ENCODE measurements around the gene SPATA3. TPM values are rescaled to one million over a fixed set of nuclear protein-coding genes. Genes with fewer than 3 reads are reported as not detected.

SPATA3 gene
- total and polyA plus RNA-seq, 2 of the 13 experiments (the other 11 are each of a cell fraction or from before 2014, with no cell fraction given) = not detected

GRCh38 chr2:231001921-231002320, 6.0 kb downstream of the SPATA3 start:
- BruUV-seq (replicated peaks) = no TSS peak
- no peaks in the 10 kb centered on the region for H4K20me1 ChIP-seq (ENCODE audit: insufficient read depth, low read length)
- H3K27ac ChIP-seq (ENCODE audit: extremely low read length, insufficient read depth, low read length) = no peak overlapping the region
- no peak overlapping the region for H3K4me2 ChIP-seq (ENCODE audit: low read depth, low read length)
- CTCF ChIA-PET (ENCODE audit: low intra/inter-chr PET ratio, low total read pairs) = no interaction called here
- H2AFZ ChIP-seq (ENCODE audit: low read length) = no peak overlapping the region
- H3K4me1 ChIP-seq (ENCODE audit: insufficient read depth, low read length) = peaks cover 19% of the 10 kb centered on the region
- no peak for ATAC-seq
- H3K4me3 ChIP-seq (replicated peaks in 1 of 3; ENCODE audit: insufficient read depth in 1 of 3, low read depth in 2 of 3, low read length in 3 of 3) = no peak overlapping the region
- POLR2A ChIA-PET = interaction anchor here (2.7 kb wide), 1 partner anchor 48 kb away, joined by 8 read pairs; no protein-coding TSS in a partner anchor
- H3K9me3 ChIP-seq (ENCODE audit: low read length) = peaks cover 4% of the 10 kb centered on the region; the same call in 1 of the 2 replicates
- H3K79me2 ChIP-seq (ENCODE audit: insufficient read depth, low read length) = no peaks in the 10 kb centered on the region
- peaks cover 0 to 24% of the 10 kb centered on the region in 2 experiments; a peak in 2 of 5 replicates for H3K27me3 ChIP-seq (ENCODE audit: control insufficient read depth in 1 of 2, insufficient read depth in 2 of 2, low read length in 2 of 2)
- no peak overlapping the region for H3K9ac ChIP-seq (ENCODE audit: insufficient read depth, low read depth, low read length)
- H3K36me3 ChIP-seq (replicated peaks in 1 of 2; ENCODE audit: control insufficient read depth in 1 of 2, insufficient read depth in 2 of 2, low read length in 2 of 2) = no peaks in the 10 kb centered on the region
- FAIRE-seq = no peak
- in situ Hi-C loops (cut with HindIII; ENCODE audit: extremely low pct_ligation_motif_present, low pct_unique_long_range_greater_than_20kb) (no loop called here), intact Hi-C loops (cut with micrococcal nuclease; ENCODE audit: unreplicated experiment) (no loop called here)
- 35% methylated on average over 4 of the region's 4 CpGs for WGBS (ENCODE audit: low lambda C conversion rate)
- no peak for DNase-seq (ENCODE audit: low spot score)
- TF ChIP-seq, protein P1, sequence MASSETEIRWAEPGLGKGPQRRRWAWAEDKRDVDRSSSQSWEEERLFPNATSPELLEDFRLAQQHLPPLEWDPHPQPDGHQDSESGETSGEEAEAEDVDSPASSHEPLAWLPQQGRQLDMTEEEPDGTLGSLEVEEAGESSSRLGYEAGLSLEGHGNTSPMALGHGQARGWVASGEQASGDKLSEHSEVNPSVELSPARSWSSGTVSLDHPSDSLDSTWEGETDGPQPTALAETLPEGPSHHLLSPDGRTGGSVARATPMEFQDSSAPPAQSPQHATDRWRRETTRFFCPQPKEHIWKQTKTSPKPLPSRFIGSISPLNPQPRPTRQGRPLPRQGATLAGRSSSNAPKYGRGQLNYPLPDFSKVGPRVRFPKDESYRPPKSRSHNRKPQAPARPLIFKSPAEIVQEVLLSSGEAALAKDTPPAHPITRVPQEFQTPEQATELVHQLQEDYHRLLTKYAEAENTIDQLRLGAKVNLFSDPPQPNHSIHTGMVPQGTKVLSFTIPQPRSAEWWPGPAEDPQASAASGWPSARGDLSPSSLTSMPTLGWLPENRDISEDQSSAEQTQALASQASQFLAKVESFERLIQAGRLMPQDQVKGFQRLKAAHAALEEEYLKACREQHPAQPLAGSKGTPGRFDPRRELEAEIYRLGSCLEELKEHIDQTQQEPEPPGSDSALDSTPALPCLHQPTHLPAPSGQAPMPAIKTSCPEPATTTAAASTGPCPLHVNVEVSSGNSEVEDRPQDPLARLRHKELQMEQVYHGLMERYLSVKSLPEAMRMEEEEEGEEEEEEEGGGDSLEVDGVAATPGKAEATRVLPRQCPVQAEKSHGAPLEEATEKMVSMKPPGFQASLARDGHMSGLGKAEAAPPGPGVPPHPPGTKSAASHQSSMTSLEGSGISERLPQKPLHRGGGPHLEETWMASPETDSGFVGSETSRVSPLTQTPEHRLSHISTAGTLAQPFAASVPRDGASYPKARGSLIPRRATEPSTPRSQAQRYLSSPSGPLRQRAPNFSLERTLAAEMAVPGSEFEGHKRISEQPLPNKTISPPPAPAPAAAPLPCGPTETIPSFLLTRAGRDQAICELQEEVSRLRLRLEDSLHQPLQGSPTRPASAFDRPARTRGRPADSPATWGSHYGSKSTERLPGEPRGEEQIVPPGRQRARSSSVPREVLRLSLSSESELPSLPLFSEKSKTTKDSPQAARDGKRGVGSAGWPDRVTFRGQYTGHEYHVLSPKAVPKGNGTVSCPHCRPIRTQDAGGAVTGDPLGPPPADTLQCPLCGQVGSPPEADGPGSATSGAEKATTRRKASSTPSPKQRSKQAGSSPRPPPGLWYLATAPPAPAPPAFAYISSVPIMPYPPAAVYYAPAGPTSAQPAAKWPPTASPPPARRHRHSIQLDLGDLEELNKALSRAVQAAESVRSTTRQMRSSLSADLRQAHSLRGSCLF (CRISPR knock-in tag; IDR thresholded peaks at IDR 0.05; ENCODE audit: borderline replicate concordance) = no peak
- TF ChIP-seq TSC22D2 (CRISPR knock-in tag; IDR thresholded peaks at IDR 0.05; ENCODE audit: borderline replicate concordance) (no peak), ZNF546 (CRISPR knock-in tag; conservative IDR thresholded peaks at IDR 0.05) (no peak), ZNF407 (CRISPR knock-in tag; IDR thresholded peaks at IDR 0.05; ENCODE audit: not compliant biosample characterization) (no peak), ATM (IDR thresholded peaks at IDR 0.05; ENCODE audit: borderline replicate concordance) (no peak), POLR2A (IDR thresholded peaks at IDR 0.05; ENCODE audit: insufficient read depth in 1 of 2, low read depth in 2 of 2, low read length in 2 of 2) (no peak)
- TF ChIP-seq, protein P2, sequence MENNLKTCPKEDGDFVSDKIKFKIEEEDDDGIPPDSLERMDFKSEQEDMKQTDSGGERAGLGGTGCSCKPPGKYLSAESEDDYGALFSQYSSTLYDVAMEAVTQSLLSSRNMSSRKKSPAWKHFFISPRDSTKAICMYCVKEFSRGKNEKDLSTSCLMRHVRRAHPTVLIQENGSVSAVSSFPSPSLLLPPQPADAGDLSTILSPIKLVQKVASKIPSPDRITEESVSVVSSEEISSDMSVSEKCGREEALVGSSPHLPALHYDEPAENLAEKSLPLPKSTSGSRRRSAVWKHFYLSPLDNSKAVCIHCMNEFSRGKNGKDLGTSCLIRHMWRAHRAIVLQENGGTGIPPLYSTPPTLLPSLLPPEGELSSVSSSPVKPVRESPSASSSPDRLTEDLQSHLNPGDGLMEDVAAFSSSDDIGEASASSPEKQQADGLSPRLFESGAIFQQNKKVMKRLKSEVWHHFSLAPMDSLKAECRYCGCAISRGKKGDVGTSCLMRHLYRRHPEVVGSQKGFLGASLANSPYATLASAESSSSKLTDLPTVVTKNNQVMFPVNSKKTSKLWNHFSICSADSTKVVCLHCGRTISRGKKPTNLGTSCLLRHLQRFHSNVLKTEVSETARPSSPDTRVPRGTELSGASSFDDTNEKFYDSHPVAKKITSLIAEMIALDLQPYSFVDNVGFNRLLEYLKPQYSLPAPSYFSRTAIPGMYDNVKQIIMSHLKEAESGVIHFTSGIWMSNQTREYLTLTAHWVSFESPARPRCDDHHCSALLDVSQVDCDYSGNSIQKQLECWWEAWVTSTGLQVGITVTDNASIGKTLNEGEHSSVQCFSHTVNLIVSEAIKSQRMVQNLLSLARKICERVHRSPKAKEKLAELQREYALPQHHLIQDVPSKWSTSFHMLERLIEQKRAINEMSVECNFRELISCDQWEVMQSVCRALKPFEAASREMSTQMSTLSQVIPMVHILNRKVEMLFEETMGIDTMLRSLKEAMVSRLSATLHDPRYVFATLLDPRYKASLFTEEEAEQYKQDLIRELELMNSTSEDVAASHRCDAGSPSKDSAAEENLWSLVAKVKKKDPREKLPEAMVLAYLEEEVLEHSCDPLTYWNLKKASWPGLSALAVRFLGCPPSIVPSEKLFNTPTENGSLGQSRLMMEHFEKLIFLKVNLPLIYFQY (CRISPR knock-in tag; IDR thresholded peaks at IDR 0.05; ENCODE audit: borderline replicate concordance) = no peak
